ENCODE results near the gene ANKRD44. TPM values are rescaled to one million over a fixed set of nuclear protein-coding genes. Genes with fewer than 3 reads are reported as not detected.

ANKRD44 gene
- total RNA-seq, 1 donor from 2014 or later: 4.0 TPM

DNA sequence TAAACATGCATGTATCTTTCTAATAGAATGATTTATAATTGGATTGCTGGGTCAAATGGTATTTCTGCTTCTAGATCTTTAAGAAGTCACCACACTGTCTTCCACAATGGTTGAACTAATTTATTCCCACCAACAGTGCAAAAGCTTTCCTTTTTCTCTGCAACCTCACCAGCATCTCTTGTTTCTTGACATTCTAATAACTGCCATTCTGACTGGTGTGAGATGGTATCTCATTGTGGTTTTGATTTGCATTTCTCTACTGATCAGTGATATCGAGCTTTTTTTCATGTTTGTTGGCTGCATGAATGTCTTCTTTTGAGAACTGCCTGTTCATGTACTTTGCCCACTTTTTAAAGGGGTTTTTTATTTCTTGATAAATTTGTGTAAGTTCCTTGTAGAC lies 182.5 kb downstream of the ANKRD44 start:
- Mint-ChIP-seq H3K36me3 (ENCODE audit: insufficient read depth) (no peaks in the 10 kb centered on the region), H3K9me3 (ENCODE audit: low read depth) (peaks cover 7% of the 10 kb centered on the region), H3K27ac (no peak overlapping the region), H3K27me3 (no peaks in the 10 kb centered on the region), H3K4me3 (ENCODE audit: low read depth) (no peak overlapping the region), H3K4me1 (ENCODE audit: low read depth) (no peaks in the 10 kb centered on the region)
- no peak for DNase-seq (ENCODE audit: low spot score, unreplicated experiment)
- TF ChIP-seq, protein P1, sequence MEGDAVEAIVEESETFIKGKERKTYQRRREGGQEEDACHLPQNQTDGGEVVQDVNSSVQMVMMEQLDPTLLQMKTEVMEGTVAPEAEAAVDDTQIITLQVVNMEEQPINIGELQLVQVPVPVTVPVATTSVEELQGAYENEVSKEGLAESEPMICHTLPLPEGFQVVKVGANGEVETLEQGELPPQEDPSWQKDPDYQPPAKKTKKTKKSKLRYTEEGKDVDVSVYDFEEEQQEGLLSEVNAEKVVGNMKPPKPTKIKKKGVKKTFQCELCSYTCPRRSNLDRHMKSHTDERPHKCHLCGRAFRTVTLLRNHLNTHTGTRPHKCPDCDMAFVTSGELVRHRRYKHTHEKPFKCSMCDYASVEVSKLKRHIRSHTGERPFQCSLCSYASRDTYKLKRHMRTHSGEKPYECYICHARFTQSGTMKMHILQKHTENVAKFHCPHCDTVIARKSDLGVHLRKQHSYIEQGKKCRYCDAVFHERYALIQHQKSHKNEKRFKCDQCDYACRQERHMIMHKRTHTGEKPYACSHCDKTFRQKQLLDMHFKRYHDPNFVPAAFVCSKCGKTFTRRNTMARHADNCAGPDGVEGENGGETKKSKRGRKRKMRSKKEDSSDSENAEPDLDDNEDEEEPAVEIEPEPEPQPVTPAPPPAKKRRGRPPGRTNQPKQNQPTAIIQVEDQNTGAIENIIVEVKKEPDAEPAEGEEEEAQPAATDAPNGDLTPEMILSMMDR (IDR thresholded peaks at IDR 0.05; ENCODE audit: unreplicated experiment): no peak

DNA sequence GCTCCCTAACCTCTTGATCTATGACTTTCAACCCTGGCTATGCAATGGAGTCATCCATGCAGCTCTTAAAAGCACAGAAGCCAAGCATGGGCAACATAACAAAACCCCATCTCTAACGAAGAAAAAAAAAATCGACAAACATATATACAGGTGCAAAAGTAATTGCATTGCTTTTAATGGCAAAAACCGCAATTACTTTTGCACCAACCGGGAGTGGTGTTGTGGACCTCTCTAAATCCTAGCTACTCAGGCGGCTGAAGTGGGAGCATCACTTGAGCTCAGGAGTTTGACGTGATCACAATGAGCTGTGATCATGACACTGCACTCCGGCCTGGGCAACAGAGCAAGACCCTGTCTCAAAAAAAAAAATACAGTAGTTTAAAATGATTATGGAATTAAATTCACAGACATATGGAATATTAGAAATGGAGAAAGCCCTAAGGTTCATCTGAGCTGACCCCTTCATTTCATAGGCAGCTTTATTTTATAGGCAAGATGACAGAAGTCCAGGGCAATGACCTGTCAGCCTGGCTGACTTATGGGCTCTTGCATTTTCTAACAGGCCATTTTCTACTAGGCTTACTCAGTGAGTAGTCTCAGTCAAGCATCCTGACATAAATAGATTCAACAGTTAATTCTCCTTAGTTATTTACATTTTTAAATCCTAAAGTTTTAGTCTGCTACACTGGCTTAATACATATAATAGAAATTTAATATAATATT lies 183.8 kb downstream of the ANKRD44 start:
- H3K4me1 Mint-ChIP-seq (ENCODE audit: low read depth): no peaks in the 10 kb centered on the region
- TF ChIP-seq, protein P1 (IDR thresholded peaks at IDR 0.05; ENCODE audit: unreplicated experiment): no peak
- H3K27ac Mint-ChIP-seq: no peak overlapping the region
- no peaks in the 10 kb centered on the region for H3K36me3 Mint-ChIP-seq (ENCODE audit: insufficient read depth)
- H3K4me3 Mint-ChIP-seq (ENCODE audit: low read depth): no peak overlapping the region
- H3K27me3 Mint-ChIP-seq: no peaks in the 10 kb centered on the region
- no peak for DNase-seq (ENCODE audit: low spot score, unreplicated experiment)
- H3K9me3 Mint-ChIP-seq (ENCODE audit: low read depth): peaks cover 7% of the 10 kb centered on the region

DNA sequence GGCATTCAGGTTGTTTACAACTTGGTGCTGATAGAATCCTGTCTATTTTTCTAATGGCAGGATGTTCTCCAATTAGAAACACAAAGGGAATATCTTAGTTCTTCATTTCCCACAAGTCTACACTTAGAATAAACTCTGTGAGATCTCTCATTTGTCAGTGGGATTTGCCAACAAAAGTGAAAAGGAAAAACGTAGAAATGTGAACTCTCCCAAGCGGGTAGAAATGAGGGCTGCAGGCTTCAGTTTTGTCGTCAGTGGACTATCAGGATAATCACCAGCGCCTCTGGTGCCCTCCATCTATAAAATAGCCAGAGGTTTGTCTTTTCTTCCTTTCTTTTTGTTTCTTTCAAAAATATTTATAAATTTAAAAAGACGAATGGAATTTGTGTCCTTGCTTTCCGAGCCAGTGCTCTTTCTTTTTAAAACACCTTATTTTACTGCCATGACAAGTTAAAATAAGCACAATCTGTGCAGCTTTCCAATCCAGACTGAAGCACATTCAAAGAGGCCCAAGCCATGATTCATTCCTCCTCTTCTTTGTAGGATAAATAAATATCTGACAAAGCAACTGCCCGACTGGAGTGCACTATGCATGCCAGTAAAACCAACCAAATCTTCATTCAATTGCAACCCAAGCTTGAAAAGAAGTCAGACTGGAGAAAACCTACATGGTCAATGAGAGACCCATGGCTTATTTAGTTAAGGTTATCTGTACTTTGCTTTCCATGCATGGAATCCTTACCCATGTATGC lies 185.8 kb downstream of the ANKRD44 start:
- TF ChIP-seq, protein P1 (IDR thresholded peaks at IDR 0.05; ENCODE audit: unreplicated experiment): no peak

DNA sequence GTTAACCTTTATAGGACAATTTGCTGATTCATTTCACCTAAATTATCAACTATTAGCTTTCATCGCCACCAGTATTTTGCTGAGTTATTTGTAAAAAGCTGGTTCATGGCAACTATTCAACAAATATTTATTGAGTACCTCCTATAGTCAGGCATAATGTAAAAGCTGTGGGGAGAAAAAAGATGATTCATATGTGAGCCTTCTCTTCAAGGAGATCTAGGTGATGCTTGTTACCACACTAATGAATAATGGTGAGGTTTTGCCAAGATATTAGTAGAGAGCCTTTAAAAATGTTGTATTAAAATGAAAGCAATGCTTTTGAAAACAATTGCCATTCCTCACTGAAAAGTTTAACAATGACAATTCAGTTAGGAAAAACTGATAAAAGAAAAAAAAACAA lies 187.8 kb downstream of the ANKRD44 start:
- TF ChIP-seq, protein P1 (IDR thresholded peaks at IDR 0.05; ENCODE audit: unreplicated experiment): no peak
- Mint-ChIP-seq H3K27me3 (no peaks in the 10 kb centered on the region), H3K4me1 (ENCODE audit: low read depth) (no peaks in the 10 kb centered on the region), H3K9me3 (ENCODE audit: low read depth) (peaks cover 3% of the 10 kb centered on the region), H3K4me3 (ENCODE audit: low read depth) (no peak overlapping the region), H3K36me3 (ENCODE audit: insufficient read depth) (no peaks in the 10 kb centered on the region), H3K27ac (no peak overlapping the region)
- no peak for DNase-seq (ENCODE audit: low spot score, unreplicated experiment)

More for the DNA sequence above, 185.8 kb downstream of the ANKRD44 start:
- no peaks in the 10 kb centered on the region for H3K27me3 Mint-ChIP-seq
- no peak overlapping the region for H3K27ac Mint-ChIP-seq
- H3K4me3 Mint-ChIP-seq (ENCODE audit: low read depth): no peak overlapping the region
- peaks cover 7% of the 10 kb centered on the region for H3K9me3 Mint-ChIP-seq (ENCODE audit: low read depth)
- DNase-seq (ENCODE audit: low spot score, unreplicated experiment): no peak
- H3K4me1 Mint-ChIP-seq (ENCODE audit: low read depth): no peaks in the 10 kb centered on the region
- no peaks in the 10 kb centered on the region for H3K36me3 Mint-ChIP-seq (ENCODE audit: insufficient read depth)

DNA sequence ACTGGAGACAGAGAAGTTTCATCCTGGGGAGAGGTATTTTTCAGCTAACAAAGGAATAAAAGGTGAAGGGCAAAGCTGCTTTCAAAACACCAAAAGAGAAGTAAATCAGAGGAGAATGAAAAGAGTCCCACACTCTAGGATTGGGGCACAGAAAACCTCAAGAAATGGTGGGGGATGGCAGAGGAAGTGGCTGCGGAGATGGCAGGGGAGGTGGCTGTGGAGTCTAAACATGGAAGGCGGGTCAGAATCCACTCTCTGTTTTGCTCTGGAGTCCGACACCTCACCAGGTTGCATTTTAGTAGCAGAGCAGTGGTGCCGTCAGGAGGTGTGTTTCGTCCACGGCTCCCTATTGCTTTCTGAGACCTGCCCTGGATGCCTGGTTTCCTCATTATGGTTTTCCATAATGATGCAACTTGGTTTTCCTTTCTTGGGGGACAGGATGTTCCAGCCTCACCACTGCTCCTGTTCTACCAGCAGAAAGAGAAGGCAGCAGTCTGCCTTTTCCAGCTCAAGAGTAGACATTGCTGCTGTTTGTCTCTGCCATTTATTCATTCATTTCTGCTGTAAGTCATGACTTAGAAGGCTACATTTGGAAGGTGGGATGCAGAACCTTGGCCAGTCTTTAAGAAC lies 188.7 kb downstream of the ANKRD44 start:
- Mint-ChIP-seq H3K4me1 (ENCODE audit: low read depth) (no peaks in the 10 kb centered on the region), H3K27ac (no peak overlapping the region), H3K9me3 (ENCODE audit: low read depth) (no peaks in the 10 kb centered on the region), H3K27me3 (no peaks in the 10 kb centered on the region), H3K36me3 (ENCODE audit: insufficient read depth) (no peaks in the 10 kb centered on the region), H3K4me3 (ENCODE audit: low read depth) (no peak overlapping the region)
- TF ChIP-seq, protein P1 (IDR thresholded peaks at IDR 0.05; ENCODE audit: unreplicated experiment): no peak
- no peak for DNase-seq (ENCODE audit: low spot score, unreplicated experiment)
